ENCODE measurements around the gene VWA8. TPM values are rescaled to one million over a fixed set of nuclear protein-coding genes. Genes with fewer than 3 reads are reported as not detected.

Gene VWA8
- total and polyA plus RNA-seq, 2 of the 8 experiments (the other 6 are each of a cell fraction or from before 2014, with no cell fraction given): 5.9 to 19.6 TPM

- H3K9ac ChIP-seq (replicated peaks in 1 of 4; ENCODE audit: extremely low read depth in 1 of 4, low read depth in 3 of 4, low read length in 3 of 4): no peak overlapping the region
- no peak overlapping the region for H2BK12ac ChIP-seq (ENCODE audit: low read depth, low read length)
- H3K23ac ChIP-seq (ENCODE audit: insufficient read length): no peak overlapping the region
- no peak overlapping the region for H4K8ac ChIP-seq (ENCODE audit: extremely low read depth, insufficient read depth, low read length)
- H2BK15ac ChIP-seq (ENCODE audit: low read length): no peak overlapping the region
- no peaks in the 10 kb centered on the region for H3K79me2 ChIP-seq (ENCODE audit: control insufficient read depth in 1 of 2, insufficient read depth in 2 of 2, low read length in 2 of 2)
- no peak overlapping the region for H3K18ac ChIP-seq (ENCODE audit: extremely low read depth, low read length)
- no peaks in the 10 kb centered on the region for H3K9me3 ChIP-seq (ENCODE audit: insufficient read depth in 2 of 2, low read depth in 1 of 2, low read length in 1 of 2)
- no peak overlapping the region for H2BK5ac ChIP-seq (ENCODE audit: low read depth, low read length)
- H2AFZ ChIP-seq (ENCODE audit: low read length): no peak overlapping the region
- H3K79me1 ChIP-seq (ENCODE audit: low read depth, low read length): no peaks in the 10 kb centered on the region
- no peak overlapping the region for H3K14ac ChIP-seq (ENCODE audit: insufficient read length)
- H3K4me2 ChIP-seq (ENCODE audit: insufficient read depth in 1 of 2, low read depth in 2 of 2, low read length in 2 of 2): no peak overlapping the region
- WGBS, 2 experiments (ENCODE audit: extremely low coverage in 1 of 2, insufficient coverage in 1 of 2, insufficient read length in 1 of 2, insufficient replicate concordance in 2 of 2, low coverage in 1 of 2, low lambda C conversion rate in 2 of 2, missing lambda C conversion rate in 1 of 2): 91% methylated on average over 8 of the region's 8 CpGs; no CpG with 5 or more reads in 1 of the 2 experiments
- no peak overlapping the region for H3K4ac ChIP-seq (replicated peaks; ENCODE audit: insufficient read length, low read depth, low read length)
- H4K5ac ChIP-seq (ENCODE audit: insufficient read length, low read depth, low read length): no peak overlapping the region
- H3K27me3 ChIP-seq (replicated peaks in 1 of 4; ENCODE audit: control insufficient read depth in 3 of 4, extremely low read depth in 1 of 4, insufficient read depth in 3 of 4, low read length in 3 of 4): no peaks in the 10 kb centered on the region
- no peak overlapping the region for H3K56ac ChIP-seq (replicated peaks; ENCODE audit: insufficient read length, low read depth, low read length)
- FAIRE-seq (no peak), DNase-seq (ENCODE audit: low read depth in 1 of 2, low spot score in 2 of 2) (no peak)
- H2AK5ac ChIP-seq (ENCODE audit: low read depth, low read length): no peak overlapping the region
- H2BK20ac ChIP-seq (ENCODE audit: low read length): no peak overlapping the region
- CTCF ChIA-PET (ENCODE audit: partially characterized antibody): interaction anchor here (0.6 to 2.3 kb wide), 9 partner anchors 15 to 152 kb away, joined by 3 to 8 read pairs (median 4); no protein-coding TSS in a partner anchor
- no peak overlapping the region for H3K4me3 ChIP-seq (ENCODE audit: extremely low read depth in 1 of 4, insufficient read depth in 2 of 4, low read depth in 3 of 4, low read length in 4 of 4)
- no peak overlapping the region for H2BK120ac ChIP-seq (replicated peaks; ENCODE audit: low read depth, low read length)
- POLR2A ChIA-PET (ENCODE audit: partially characterized antibody): interaction anchor here (1.5 kb wide), 1 partner anchor 13 kb away, joined by 3 read pairs; no protein-coding TSS in a partner anchor
- H3K36me3 ChIP-seq (ENCODE audit: control insufficient read depth in 2 of 4, insufficient read depth in 4 of 4, low read length in 3 of 4): no peaks in the 10 kb centered on the region; a peak in 1 of 8 replicates
- H3K27ac ChIP-seq (ENCODE audit: low read depth, low read length): no peak overlapping the region
- no peaks in the 10 kb centered on the region for H3K4me1 ChIP-seq (replicated peaks in 1 of 4; ENCODE audit: control insufficient read depth in 3 of 4, insufficient read depth in 4 of 4, low read length in 3 of 4)
- no peaks in the 10 kb centered on the region for H3K23me2 ChIP-seq (ENCODE audit: low read depth, low read length)
- no peak for TF ChIP-seq SAP30 (IDR thresholded peaks at IDR 0.05; ENCODE audit: insufficient read depth, insufficient replicate concordance, low read length)
- TF ChIP-seq ATF3 (IDR thresholded peaks at IDR 0.05; ENCODE audit: insufficient read depth, low read depth, low read length): no peak
- no peak for TF ChIP-seq HDAC6 (IDR thresholded peaks at IDR 0.05; ENCODE audit: low read depth, low read length)
- TF ChIP-seq RAD21 (IDR thresholded peaks at IDR 0.05 in 1 of 2, conservative IDR thresholded peaks at IDR 0.05 in 1 of 2; ENCODE audit: low read depth in 2 of 2, low read length in 2 of 2): peak in 1 of 2 experiments; percentile 28; a peak in 2 of 4 replicates
- no peak for TF ChIP-seq HDAC2 (IDR thresholded peaks at IDR 0.05; ENCODE audit: borderline replicate concordance in 1 of 2, low read depth in 2 of 2, low read length in 2 of 2)
- no peak for TF ChIP-seq RFX5 (IDR thresholded peaks at IDR 0.05; ENCODE audit: borderline replicate concordance, low read depth, low read length)
- TF ChIP-seq POLR2A (IDR thresholded peaks at IDR 0.05; ENCODE audit: control extremely low read depth in 1 of 2, low read depth in 2 of 2, low read length in 2 of 2): no peak
- TF ChIP-seq GABPA (IDR thresholded peaks at IDR 0.05; ENCODE audit: borderline replicate concordance, insufficient read depth, low read length): no peak
- peak in 2 of 3 experiments; percentile 6 to 13; a peak in 1 of 4 replicates for TF ChIP-seq CTCF (IDR thresholded peaks at IDR 0.05; ENCODE audit: control extremely low read depth in 1 of 3, insufficient read depth in 1 of 3, low read depth in 1 of 3, low read length in 3 of 3)
- H4K20me1 ChIP-seq (replicated peaks in 1 of 2; ENCODE audit: control insufficient read depth in 1 of 2, insufficient read depth in 2 of 2, low read length in 2 of 2): no peaks in the 10 kb centered on the region
- no peak overlapping the region for H4K91ac ChIP-seq (replicated peaks; ENCODE audit: insufficient read length, low read length)
These were observed 349.5 kb downstream of the VWA8 start for GRCh38 chr13:41611385-41611784.
